Bronchial epithelial cell (primary cell): Measurements from ENCODE around the gene PILRB. TPM values are rescaled to one million over a fixed set of nuclear protein-coding genes. Genes with fewer than 3 reads are reported as not detected.

Experiments used
- DNase-seq: peaks from one replicate; pipeline ENCODE4 v3.0.0-alpha.2; 2010; ENCODE audit warnings: low read depth
- FAIRE-seq: peaks from 2 replicates; lab custom pipeline; 2011; peaks lifted over from hg19 to GRCh38; lab: Jason Lieb, UNC
- H3K27me3 ChIP-seq: 2 replicates; pipeline ENCODE4 v1.5.1; 2011; ENCODE audit warnings: low read length; ENCODE audit not compliant: control insufficient read depth, insufficient read depth
- H3K36me3 ChIP-seq: 2 replicates; pipeline ENCODE4 v1.5.1; 2011; ENCODE audit warnings: low read length; ENCODE audit not compliant: control insufficient read depth, insufficient read depth
- H3K4me3 ChIP-seq: 2 replicates; pipeline ENCODE4 v1.5.1; 2011; ENCODE audit warnings: mild to moderate bottlenecking, low read depth, low read length, control low read depth
- total RNA-seq: library from RNA; depleted of rRNA; stranded (reverse); fragments of >200 nt; gene quantifications from 2 replicates; pipeline ENCODE4 v1.2.1, GENCODE V29; 2014
- TF ChIP-seq, protein P1 (sequence below): IDR thresholded peaks from 2 replicates; pipeline ENCODE4 v1.5.1; 2011; ENCODE audit warnings: mild to moderate bottlenecking, moderate library complexity, low read length, control low read depth, inconsistent platforms; ENCODE audit not compliant: insufficient read depth, severe bottlenecking

PILRB gene
- total RNA-seq, 1 donor from 2014 or later, result 5.5 TPM

DNA sequence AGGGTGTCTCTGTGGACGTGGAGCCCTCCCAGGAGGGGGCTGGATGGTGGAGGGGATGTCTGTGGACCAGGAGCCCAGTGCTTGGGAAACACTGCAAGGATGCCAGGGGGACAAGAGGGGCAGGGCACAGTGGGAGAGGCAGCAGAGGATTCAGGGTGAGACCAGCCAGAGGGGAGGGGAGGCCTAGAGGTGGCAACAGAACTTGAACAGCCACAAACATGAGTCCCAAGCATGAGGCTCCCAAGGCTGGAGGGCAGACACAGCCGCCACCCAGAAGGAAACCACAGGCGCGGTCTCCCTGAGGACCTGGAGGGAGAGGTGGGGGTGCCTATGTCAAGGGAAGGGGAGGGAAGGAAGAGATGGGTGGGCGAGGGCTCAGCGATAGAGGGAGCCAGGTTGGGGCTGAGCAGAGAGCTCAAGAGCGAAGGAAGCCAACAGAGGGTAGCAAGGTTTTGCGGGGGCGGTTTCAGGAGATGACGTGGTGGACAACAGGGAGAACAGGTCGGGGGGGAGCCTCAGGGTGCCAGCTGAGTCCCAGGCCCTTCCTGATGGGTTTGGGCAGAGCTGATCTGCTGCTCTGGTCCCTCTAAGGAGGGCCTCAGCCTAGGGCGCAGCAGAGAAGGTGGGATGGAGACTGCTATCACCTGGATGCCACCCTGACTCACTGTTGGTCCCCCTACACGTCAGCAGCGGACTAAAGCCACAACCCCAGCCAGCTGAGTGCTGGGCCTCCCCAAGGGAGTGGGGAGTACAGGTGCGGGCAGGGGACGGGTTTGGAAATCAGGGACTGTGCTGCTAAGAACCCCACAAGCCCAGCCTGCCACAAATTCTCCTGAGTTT, 8.7 kb downstream of the PILRB start:
- H3K36me3 ChIP-seq, result peaks cover 3% of the 10 kb centered on the region
- no peak overlapping the region for H3K4me3 ChIP-seq
- no peaks in the 10 kb centered on the region for H3K27me3 ChIP-seq
- DNase-seq (no peak), FAIRE-seq (no peak)
- TF ChIP-seq, protein P1, sequence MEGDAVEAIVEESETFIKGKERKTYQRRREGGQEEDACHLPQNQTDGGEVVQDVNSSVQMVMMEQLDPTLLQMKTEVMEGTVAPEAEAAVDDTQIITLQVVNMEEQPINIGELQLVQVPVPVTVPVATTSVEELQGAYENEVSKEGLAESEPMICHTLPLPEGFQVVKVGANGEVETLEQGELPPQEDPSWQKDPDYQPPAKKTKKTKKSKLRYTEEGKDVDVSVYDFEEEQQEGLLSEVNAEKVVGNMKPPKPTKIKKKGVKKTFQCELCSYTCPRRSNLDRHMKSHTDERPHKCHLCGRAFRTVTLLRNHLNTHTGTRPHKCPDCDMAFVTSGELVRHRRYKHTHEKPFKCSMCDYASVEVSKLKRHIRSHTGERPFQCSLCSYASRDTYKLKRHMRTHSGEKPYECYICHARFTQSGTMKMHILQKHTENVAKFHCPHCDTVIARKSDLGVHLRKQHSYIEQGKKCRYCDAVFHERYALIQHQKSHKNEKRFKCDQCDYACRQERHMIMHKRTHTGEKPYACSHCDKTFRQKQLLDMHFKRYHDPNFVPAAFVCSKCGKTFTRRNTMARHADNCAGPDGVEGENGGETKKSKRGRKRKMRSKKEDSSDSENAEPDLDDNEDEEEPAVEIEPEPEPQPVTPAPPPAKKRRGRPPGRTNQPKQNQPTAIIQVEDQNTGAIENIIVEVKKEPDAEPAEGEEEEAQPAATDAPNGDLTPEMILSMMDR, result no peak

DNA sequence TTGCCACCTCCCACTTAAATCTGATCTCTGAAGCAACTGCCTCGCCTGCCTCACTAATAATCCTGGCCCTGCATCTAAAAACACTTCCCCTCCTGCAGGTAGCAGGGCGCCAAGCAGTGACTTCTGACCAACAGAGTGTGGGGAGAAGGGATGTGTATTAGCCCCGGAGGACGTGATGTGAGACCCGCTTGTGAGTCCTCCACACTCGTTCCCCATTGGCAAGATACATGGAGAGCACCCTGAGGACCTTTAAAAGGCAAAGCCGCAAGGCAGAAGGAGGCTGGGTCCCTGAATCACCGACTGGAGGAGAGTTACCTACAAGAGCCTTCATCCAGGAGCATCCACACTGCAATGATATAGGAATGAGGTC, 9.3 kb downstream of the PILRB start:
- DNase-seq (no peak), FAIRE-seq (no peak)
- H3K4me3 ChIP-seq, result no peak overlapping the region
- H3K36me3 ChIP-seq, result no peaks in the 10 kb centered on the region
- no peaks in the 10 kb centered on the region for H3K27me3 ChIP-seq
- TF ChIP-seq, protein P1, result no peak

DNA sequence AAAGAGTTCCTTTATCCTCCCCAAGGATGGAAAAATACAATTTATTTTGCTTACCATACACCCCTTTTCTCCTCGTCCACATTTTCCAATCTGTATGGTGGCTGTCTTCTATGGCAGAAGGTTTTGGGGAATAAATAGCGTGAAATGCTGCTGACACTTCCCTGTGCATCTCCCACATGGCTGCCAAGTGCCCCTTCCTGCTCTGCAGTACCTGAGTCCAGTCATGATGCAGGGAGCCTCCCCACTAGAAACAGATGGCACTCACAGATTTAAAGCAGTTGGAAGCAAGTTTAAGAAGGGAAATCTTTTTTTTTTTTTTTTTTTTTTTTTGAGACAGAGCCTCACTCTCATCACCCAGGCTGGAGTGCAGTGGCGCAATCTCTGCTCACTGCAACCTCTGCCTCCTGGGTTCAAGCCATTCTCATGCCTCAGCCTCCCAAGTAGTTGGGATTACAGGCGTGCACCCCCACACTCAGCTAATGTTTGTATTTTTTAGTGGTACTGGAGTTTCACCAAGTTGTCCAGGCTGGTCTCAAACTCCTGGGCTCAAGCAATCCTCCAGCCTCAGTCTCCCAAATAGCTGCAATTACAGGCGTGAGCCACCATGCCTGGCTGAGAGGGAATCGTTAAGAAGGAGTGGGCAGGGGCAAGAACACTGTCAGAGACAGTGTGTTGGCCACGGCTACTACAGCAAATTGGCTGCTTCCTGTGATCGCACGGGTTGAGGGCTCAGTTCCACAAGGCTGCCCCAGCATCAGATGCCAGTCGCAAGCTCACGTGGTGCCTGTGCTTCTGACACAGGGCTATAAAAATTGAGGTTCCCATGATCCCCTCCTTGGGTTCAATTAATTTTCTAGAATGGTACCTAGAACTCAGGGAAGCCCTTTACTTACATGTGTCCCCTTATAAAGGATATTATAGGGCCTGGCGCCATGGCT, 10.0 kb downstream of the PILRB start:
- FAIRE-seq (no peak), DNase-seq (no peak)
- TF ChIP-seq, protein P1, result no peak
- H3K36me3 ChIP-seq, result no peaks in the 10 kb centered on the region
- no peak overlapping the region for H3K4me3 ChIP-seq
- no peaks in the 10 kb centered on the region for H3K27me3 ChIP-seq

DNA sequence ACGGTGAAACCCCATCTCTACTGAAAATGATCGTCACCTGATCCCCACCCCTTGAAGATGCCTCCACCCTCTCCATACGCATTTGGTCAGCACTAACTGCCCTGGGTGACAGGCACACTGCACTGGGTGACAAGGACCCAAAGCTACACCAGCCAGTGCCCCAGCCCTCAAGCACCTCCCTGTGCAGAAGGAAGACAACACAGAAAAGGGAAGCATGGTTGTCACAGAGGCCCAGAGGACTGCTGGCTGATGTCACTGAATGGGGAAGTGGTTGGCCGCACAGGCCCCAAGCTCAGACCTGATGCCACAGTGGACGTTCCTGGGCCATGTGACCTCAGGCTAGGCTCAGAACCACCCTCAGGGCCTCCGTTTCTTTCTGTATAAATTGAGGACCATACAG, 11.2 kb downstream of the PILRB start:
- FAIRE-seq, result no peak
- DNase-seq, result no peak
- Histone ChIP-seq H3K4me3 (no peak overlapping the region), H3K27me3 (no peaks in the 10 kb centered on the region), H3K36me3 (no peaks in the 10 kb centered on the region)
- TF ChIP-seq, protein P1, result no peak

DNA sequence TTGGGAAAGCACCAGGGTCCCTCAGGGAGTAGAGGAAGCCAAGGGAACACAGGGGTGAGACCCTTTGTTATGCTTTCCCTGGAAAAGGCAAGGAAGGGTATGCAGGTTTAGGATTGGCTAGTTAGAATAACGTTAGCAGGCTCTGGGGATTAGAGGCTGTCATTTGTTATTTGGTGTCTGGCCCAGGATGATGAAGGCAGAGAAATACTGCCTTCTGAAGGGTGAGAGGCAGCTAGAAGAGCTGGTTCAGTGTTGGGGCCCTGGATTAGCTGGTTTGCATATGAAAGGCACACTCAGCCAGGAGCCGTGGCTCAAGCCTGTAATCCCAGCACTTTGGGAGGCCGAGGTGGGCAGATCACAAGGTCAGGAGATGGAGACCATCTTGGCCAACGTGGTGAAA, 12.4 kb downstream of the PILRB start:
- no peaks in the 10 kb centered on the region for H3K27me3 ChIP-seq
- no peak overlapping the region for H3K4me3 ChIP-seq
- DNase-seq (no peak), FAIRE-seq (no peak)
- H3K36me3 ChIP-seq, result no peaks in the 10 kb centered on the region
- TF ChIP-seq, protein P1, result no peak
